Trophoblast cell (in vitro differentiated cells and primary cell): ENCODE data around the gene PDE1A.

Experiments used
- DNase-seq, 2 donors: peaks; one replicate each; pipeline ENCODE4 v3.0.0-alpha.2; 2016
- H2AFZ ChIP-seq: 2 replicates; pipeline ENCODE4 v1.6.1; 2013; ENCODE audit warnings: low read length, moderate library complexity, mild to moderate bottlenecking; ENCODE audit not compliant: insufficient read depth, poor library complexity
- H2AK5ac ChIP-seq: 2 replicates; pipeline ENCODE4 v1.6.1; 2013; ENCODE audit warnings: mild to moderate bottlenecking, low read length
- H2BK120ac ChIP-seq: 2 replicates; pipeline ENCODE4 v1.6.1; 2013; ENCODE audit warnings: low read length, mild to moderate bottlenecking, moderate library complexity; ENCODE audit not compliant: insufficient read depth, poor library complexity
- H2BK12ac ChIP-seq: 2 replicates; pipeline ENCODE4 v1.6.1; 2013; ENCODE audit warnings: mild to moderate bottlenecking, low read length, moderate library complexity
- H2BK5ac ChIP-seq: 2 replicates; pipeline ENCODE4 v1.6.1; 2013; ENCODE audit warnings: low read length, low read depth, moderate library complexity, mild to moderate bottlenecking; ENCODE audit not compliant: poor library complexity
- H3K14ac ChIP-seq: 2 replicates; pipeline ENCODE4 v1.6.1; 2013; ENCODE audit warnings: mild to moderate bottlenecking, low read length
- H3K18ac ChIP-seq: 2 replicates; pipeline ENCODE4 v1.6.1; 2013; ENCODE audit warnings: mild to moderate bottlenecking, low read length
- H3K23ac ChIP-seq: 2 replicates; pipeline ENCODE4 v1.6.1; 2013; ENCODE audit warnings: low read length
- H3K27ac ChIP-seq: 2 replicates; pipeline ENCODE4 v1.5.1; 2013; ENCODE audit warnings: low read depth, mild to moderate bottlenecking, inconsistent platforms, low read length, moderate library complexity
- H3K27me3 ChIP-seq: 2 replicates; pipeline ENCODE4 v1.6.1; 2013; ENCODE audit warnings: inconsistent platforms, mild to moderate bottlenecking, low read length, moderate library complexity; ENCODE audit not compliant: insufficient read depth
- H3K36me3 ChIP-seq, 2 experiments: 1 replicate in 1 of 2; 2 replicates in 1 of 2; pipeline ENCODE4 v1.6.1; 2013; ENCODE audit warnings: low read length in 2 of 2, mild to moderate bottlenecking in 2 of 2, moderate library complexity in 1 of 2; ENCODE audit not compliant: insufficient read depth in 2 of 2, control insufficient read depth in 1 of 2
- H3K4ac ChIP-seq: 2 replicates; pipeline ENCODE4 v1.6.1; 2013; ENCODE audit warnings: low read depth, mild to moderate bottlenecking, low read length, moderate library complexity
- H3K4me1 ChIP-seq, 2 experiments: 1 replicate in 1 of 2; 2 replicates in 1 of 2; pipeline ENCODE4 v1.6.1; 2013; ENCODE audit warnings: low read length in 2 of 2, mild to moderate bottlenecking in 2 of 2, moderate library complexity in 1 of 2; ENCODE audit not compliant: insufficient read depth in 2 of 2, control insufficient read depth in 1 of 2
- H3K4me2 ChIP-seq: 2 replicates; pipeline ENCODE4 v1.6.1; 2013; ENCODE audit warnings: inconsistent platforms, mild to moderate bottlenecking, low read length, moderate library complexity
- H3K4me3 ChIP-seq: 2 replicates; pipeline ENCODE4 v1.5.1; 2013; ENCODE audit warnings: mild to moderate bottlenecking, low read depth, low read length, inconsistent platforms
- H3K79me1 ChIP-seq: one replicate; pipeline ENCODE4 v1.6.1; 2013; ENCODE audit warnings: low read length
- H3K79me2 ChIP-seq: 2 replicates; pipeline ENCODE4 v1.6.1; 2013; ENCODE audit warnings: low read length, mild to moderate bottlenecking; ENCODE audit not compliant: control insufficient read depth, insufficient read depth, poor library complexity
- H3K9ac ChIP-seq: 2 replicates; pipeline ENCODE4 v1.6.1; 2013; ENCODE audit warnings: mild to moderate bottlenecking, low read length
- H3K9me3 ChIP-seq: 2 replicates; pipeline ENCODE4 v1.6.1; 2013; ENCODE audit warnings: low read depth, mild to moderate bottlenecking, control low read depth, inconsistent platforms, low read length; ENCODE audit not compliant: insufficient read depth
- H4K12ac ChIP-seq: 2 replicates; pipeline ENCODE4 v1.6.1; 2013; ENCODE audit warnings: low read depth, mild to moderate bottlenecking, low read length, moderate library complexity
- H4K8ac ChIP-seq: 2 replicates; pipeline ENCODE4 v1.6.1; 2013; ENCODE audit warnings: low read depth, mild to moderate bottlenecking, low read length, moderate library complexity
- H4K91ac ChIP-seq: one replicate; pipeline ENCODE4 v1.6.1; 2013; ENCODE audit warnings: low read depth, mild to moderate bottlenecking, low read length, moderate library complexity
- WGBS: extraction: QIAGEN DNeasy Blood & Tissue Kit; methylation state at CpG from one replicate; pipeline ENCODE4 v1.1.7; 2013; ENCODE audit warnings: missing lambda C conversion rate; ENCODE audit not compliant: insufficient read length, insufficient coverage; ENCODE audit errors: extremely low coverage; 5-methylcytosine and 5-hydroxymethylcytosine counted together

The PDE1A gene

GRCh38 chr2:182166406-182166805 lies 260.4 kb downstream of the PDE1A start:
- no peak overlapping the region for H3K4me2 ChIP-seq
- H3K18ac ChIP-seq, result no peak overlapping the region
- H2AK5ac ChIP-seq, result no peak overlapping the region
- no peak overlapping the region for H2BK120ac ChIP-seq
- no peak overlapping the region for H3K9ac ChIP-seq
- no peak overlapping the region for H3K4me3 ChIP-seq
- H3K79me2 ChIP-seq, result no peaks in the 10 kb centered on the region
- H2BK5ac ChIP-seq, result no peak overlapping the region
- no peaks in the 10 kb centered on the region for H3K4me1 ChIP-seq
- no CpG with 5 or more reads among the region's 2 CpGs for WGBS
- H4K91ac ChIP-seq, result no peak overlapping the region
- no peaks in the 10 kb centered on the region for H3K9me3 ChIP-seq
- no peaks in the 10 kb centered on the region for H3K79me1 ChIP-seq
- H4K12ac ChIP-seq, result no peak overlapping the region
- no peak overlapping the region for H2BK12ac ChIP-seq
- H3K27me3 ChIP-seq, result no peaks in the 10 kb centered on the region
- H3K36me3 ChIP-seq, result no peaks in the 10 kb centered on the region
- H3K4ac ChIP-seq, result no peak overlapping the region
- no peak overlapping the region for H4K8ac ChIP-seq
- H2AFZ ChIP-seq, result no peak overlapping the region
- no peak overlapping the region for H3K14ac ChIP-seq
- H3K27ac ChIP-seq, result no peak overlapping the region
- no peak for DNase-seq
- no peak overlapping the region for H3K23ac ChIP-seq

DNA sequence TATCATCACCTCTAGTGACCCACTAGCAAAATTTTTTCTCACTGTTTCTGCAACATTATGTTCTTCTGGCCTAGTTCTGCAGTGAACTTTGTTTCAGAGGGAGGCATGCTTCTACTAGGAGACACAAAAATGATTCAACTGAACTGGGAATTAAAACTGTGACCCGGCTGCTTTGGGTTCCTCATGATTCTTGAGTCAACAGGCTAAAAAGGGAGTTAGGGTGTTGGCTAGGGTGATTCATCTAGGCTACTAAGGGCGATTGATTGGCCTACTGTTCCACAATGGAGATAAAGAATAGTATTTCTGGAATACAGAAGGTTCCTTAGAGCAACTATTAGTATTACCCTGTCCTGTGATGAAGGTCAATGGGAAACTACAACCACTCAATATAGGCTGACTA lies 261.6 kb downstream of the PDE1A start:
- Histone ChIP-seq H3K27ac (no peak overlapping the region), H3K14ac (no peak overlapping the region), H3K9me3 (no peaks in the 10 kb centered on the region), H2BK120ac (no peak overlapping the region), H2AFZ (no peak overlapping the region), H2BK5ac (no peak overlapping the region), H4K12ac (no peak overlapping the region), H3K79me2 (no peaks in the 10 kb centered on the region), H3K18ac (no peak overlapping the region), H3K4ac (no peak overlapping the region), H3K79me1 (no peaks in the 10 kb centered on the region), H4K91ac (no peak overlapping the region), H4K8ac (no peak overlapping the region), H3K36me3 (no peaks in the 10 kb centered on the region), H3K9ac (no peak overlapping the region), H3K27me3 (no peaks in the 10 kb centered on the region), H3K4me2 (no peak overlapping the region), H3K4me1 (no peaks in the 10 kb centered on the region), H2AK5ac (no peak overlapping the region), H3K23ac (no peak overlapping the region), H2BK12ac (no peak overlapping the region), H3K4me3 (no peak overlapping the region)
- no CpG with 5 or more reads among the region's 2 CpGs for WGBS
- DNase-seq, result no peak

DNA sequence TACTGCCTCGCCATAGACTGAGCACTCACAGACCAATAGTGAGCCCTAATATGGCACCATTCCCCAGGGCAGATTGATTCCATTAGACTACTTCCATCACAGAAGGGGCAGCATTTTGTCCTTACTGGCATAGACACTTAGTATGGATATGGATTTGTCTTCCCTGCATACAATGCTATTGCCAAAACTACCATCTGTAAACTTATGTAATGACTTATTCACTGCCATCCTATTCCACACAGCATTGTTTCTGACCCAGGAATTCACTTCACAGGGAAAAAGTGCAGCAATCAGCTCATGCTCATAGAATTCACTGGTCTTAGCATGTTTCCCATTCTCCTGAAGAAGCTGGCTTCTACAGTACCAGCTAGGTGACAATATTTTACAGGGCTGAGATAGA lies 262.1 kb downstream of the PDE1A start:
- Histone ChIP-seq H2AK5ac (no peak overlapping the region), H3K4ac (no peak overlapping the region), H3K4me3 (no peak overlapping the region), H3K4me2 (no peak overlapping the region), H3K14ac (no peak overlapping the region), H2AFZ (no peak overlapping the region), H4K8ac (no peak overlapping the region), H3K27ac (no peak overlapping the region), H3K18ac (no peak overlapping the region), H3K9ac (no peak overlapping the region), H4K12ac (no peak overlapping the region), H3K79me1 (no peaks in the 10 kb centered on the region), H3K9me3 (no peaks in the 10 kb centered on the region), H3K23ac (no peak overlapping the region), H3K27me3 (no peaks in the 10 kb centered on the region), H4K91ac (no peak overlapping the region), H3K79me2 (no peaks in the 10 kb centered on the region), H3K36me3 (no peaks in the 10 kb centered on the region), H3K4me1 (no peaks in the 10 kb centered on the region), H2BK120ac (no peak overlapping the region), H2BK12ac (no peak overlapping the region), H2BK5ac (no peak overlapping the region)
- WGBS, result no CpG with 5 or more reads among the region's 1 CpG
- DNase-seq, result no peak

DNA sequence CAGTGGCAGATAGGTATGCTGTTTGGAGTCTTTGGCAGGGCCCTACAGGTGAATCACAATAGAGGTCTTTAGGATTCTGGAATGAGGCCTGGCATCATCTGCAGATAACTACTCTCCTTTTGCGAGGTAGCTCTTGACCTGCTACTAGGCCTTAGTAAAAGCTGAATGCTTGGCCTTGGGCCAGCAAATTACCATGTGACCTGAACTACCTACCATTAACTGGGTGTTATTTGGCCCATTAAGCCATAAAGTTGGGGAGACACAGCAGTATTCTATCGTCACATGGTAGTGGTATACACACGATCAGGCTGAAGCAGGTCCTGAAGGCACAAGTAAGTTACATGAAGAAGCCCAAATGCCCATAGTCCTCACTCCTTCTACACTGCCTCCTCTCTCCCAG lies 263.0 kb downstream of the PDE1A start:
- Histone ChIP-seq H3K36me3 (no peaks in the 10 kb centered on the region), H2AFZ (no peak overlapping the region), H2BK120ac (no peak overlapping the region), H2BK12ac (no peak overlapping the region), H3K79me1 (no peaks in the 10 kb centered on the region), H3K4me2 (no peak overlapping the region), H3K4ac (no peak overlapping the region), H2AK5ac (no peak overlapping the region), H3K27me3 (no peaks in the 10 kb centered on the region), H4K91ac (no peak overlapping the region), H3K4me3 (no peak overlapping the region), H3K18ac (no peak overlapping the region), H3K23ac (no peak overlapping the region), H3K27ac (no peak overlapping the region), H3K4me1 (no peaks in the 10 kb centered on the region), H3K9ac (no peak overlapping the region), H2BK5ac (no peak overlapping the region), H3K14ac (no peak overlapping the region), H4K12ac (no peak overlapping the region), H4K8ac (no peak overlapping the region), H3K9me3 (no peaks in the 10 kb centered on the region), H3K79me2 (no peaks in the 10 kb centered on the region)
- DNase-seq, result no peak
- WGBS, result no CpG with 5 or more reads among the region's 3 CpGs
